Vagina (tissue), 2 donors: ENCODE results near the gene ACAN.

Experiments
- CTCF ChIP-seq, 3 experiments: fragments of 450-650 bp in 2 of 3; fragments of 200-600 bp in 1 of 3; sonication (generic) in 1 of 3; IDR thresholded peaks; one replicate each; pipeline ENCODE4 v1.5.1; 2017 to 2019; ENCODE audit warnings: antibody characterized with exemption in 3 of 3, mild to moderate bottlenecking in 2 of 3, moderate library complexity in 2 of 3
- POLR2A ChIP-seq, 2 donors: fragments of 450-650 bp; IDR thresholded peaks; one replicate each; pipeline ENCODE4 v1.6.1; 2017; ENCODE audit warnings: antibody characterized with exemption in 2 of 2, mild to moderate bottlenecking in 2 of 2, moderate library complexity in 2 of 2

GRCh38 chr15:88810446-88810845 is 7.2 kb downstream of the ACAN start:
- TF ChIP-seq CTCF (IDR thresholded peaks at IDR 0.05): no peak
- TF ChIP-seq POLR2A (IDR thresholded peaks at IDR 0.05): no peak
